Smooth muscle cell (in vitro differentiated cells): ENCODE measurements around the gene ADPRHL1. TPM values are rescaled to one million over a fixed set of nuclear protein-coding genes. Genes with fewer than 3 reads are reported as not detected.

Experiments used
- DNase-seq: peaks from one replicate; lab custom pipeline; 2025; ENCODE audit not compliant: unreplicated experiment; lab: John Stamatoyannopoulos, UW
- H2AFZ ChIP-seq: fragments of 200-600 bp; sonication (generic); 2 replicates; pipeline ENCODE4 v1.6.0; 2016; ENCODE audit warnings: antibody characterized with exemption, low read depth, mild to moderate bottlenecking
- H3F3A ChIP-seq: fragments of 200-600 bp; sonication (generic); 2 replicates; pipeline ENCODE4 v1.6.0; 2017; ENCODE audit warnings: antibody characterized with exemption, low read depth
- H3K27ac ChIP-seq: fragments of 200-600 bp; sonication (generic); 2 replicates; pipeline ENCODE4 v1.5.1; 2016; ENCODE audit warnings: low read depth, mild to moderate bottlenecking
- H3K27me3 ChIP-seq: fragments of 200-600 bp; sonication (generic); 2 replicates; pipeline ENCODE4 v1.6.1; 2016; ENCODE audit warnings: low read depth, mild to moderate bottlenecking
- H3K36me3 ChIP-seq: fragments of 200-600 bp; sonication (generic); 2 replicates; pipeline ENCODE4 v1.5.1; 2016; ENCODE audit warnings: low read depth
- H3K4me1 ChIP-seq: fragments of 200-600 bp; sonication (generic); 2 replicates; pipeline ENCODE4 v1.5.1; 2016; ENCODE audit warnings: low read depth
- H3K4me2 ChIP-seq: fragments of 200-600 bp; sonication (generic); 2 replicates; pipeline ENCODE4 v1.6.0; 2016; ENCODE audit warnings: mild to moderate bottlenecking
- H3K4me3 ChIP-seq: fragments of 200-600 bp; sonication (generic); 2 replicates; pipeline ENCODE4 v1.5.1; 2016; ENCODE audit warnings: mild to moderate bottlenecking
- H3K79me2 ChIP-seq: fragments of 200-600 bp; sonication (generic); 2 replicates; pipeline ENCODE4 v1.6.0; 2016; ENCODE audit warnings: low read depth, mild to moderate bottlenecking
- H3K9ac ChIP-seq: fragments of 200-600 bp; sonication (generic); 2 replicates; pipeline ENCODE4 v1.6.0; 2016; ENCODE audit warnings: low read depth
- H3K9me3 ChIP-seq: fragments of 200-600 bp; sonication (generic); replicated peaks from 2 replicates; pipeline ENCODE4 v1.5.1; 2016; ENCODE audit warnings: low read depth
- H4K20me1 ChIP-seq: fragments of 200-600 bp; sonication (generic); 2 replicates; pipeline ENCODE4 v1.6.0; 2016; ENCODE audit warnings: low read depth
- WGBS: methylation state at CpG from one replicate; pipeline ENCODE4 v1.1.7; 2016; ENCODE audit warnings: low lambda C conversion rate; 5-methylcytosine and 5-hydroxymethylcytosine counted together
- polyA plus RNA-seq: library from polyadenylated mRNA; unstranded; fragments of >200 nt; fragmentation: Nextera tagmentation; extraction: Ambion mirVana; gene quantifications from 2 replicates; pipeline ENCODE4 v1.2.1, GENCODE V29; 2016
- total RNA-seq: library from RNA; depleted of rRNA; stranded (reverse); fragments of >200 nt; gene quantifications from 2 replicates; pipeline ENCODE4 v1.2.3, GENCODE V29; 2014
- TF ChIP-seq, protein P1 (sequence below): fragments of 200-600 bp; sonication (generic); IDR thresholded peaks from 2 replicates; pipeline ENCODE4 v1.5.1; 2017; ENCODE audit warnings: borderline replicate concordance, mild to moderate bottlenecking, antibody characterized with exemption; ENCODE audit not compliant: insufficient read depth, poor library complexity, severe bottlenecking

ADPRHL1 gene
- total and polyA plus RNA-seq, 2 experiments from 2014 or later = 0.18 to 1.2 TPM

DNA sequence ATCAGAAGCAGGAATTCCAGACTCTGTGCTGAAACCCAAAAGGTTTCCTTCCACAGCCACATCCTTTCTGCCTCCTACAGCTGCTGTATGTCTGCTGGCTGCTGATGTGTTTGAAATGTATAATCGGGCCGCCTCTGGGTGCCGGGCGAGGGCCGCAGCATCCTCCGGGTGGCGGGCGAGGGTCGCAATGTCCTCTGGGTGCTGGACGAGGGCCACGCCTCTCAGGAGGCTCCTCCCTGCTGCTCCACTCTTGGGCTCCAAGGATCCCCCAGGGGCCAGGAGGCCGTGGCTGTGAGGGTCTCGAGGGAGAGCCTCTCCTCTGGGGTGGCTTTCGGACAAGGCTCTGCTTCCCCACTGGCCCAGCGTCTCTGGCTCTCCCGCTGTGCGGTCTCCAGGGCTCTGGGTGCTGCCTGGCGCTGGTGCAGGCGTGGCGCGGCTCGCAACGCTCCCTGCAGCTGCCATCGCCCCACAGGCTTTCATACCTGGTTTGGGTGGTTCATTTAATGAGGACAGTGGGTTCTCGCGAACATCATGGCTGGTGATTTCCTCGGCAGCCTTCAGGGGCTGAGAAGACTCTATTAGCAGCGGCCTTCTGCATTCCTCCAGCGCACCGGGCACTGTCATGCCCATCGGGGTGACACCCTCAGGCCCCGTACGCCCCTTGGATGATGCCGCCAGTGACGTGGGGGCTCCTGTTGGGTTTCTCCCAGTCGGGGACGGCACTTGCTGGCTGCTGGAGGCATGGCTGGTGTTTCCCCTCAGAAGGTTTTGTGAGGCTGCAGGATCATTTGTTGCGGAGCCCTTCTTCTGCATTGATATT lies 47.6 kb downstream of the ADPRHL1 start:
- Histone ChIP-seq H3K27ac (no peak overlapping the region), H3K9ac (no peak overlapping the region), H2AFZ (no peak overlapping the region), H3K4me1 (no peaks in the 10 kb centered on the region), H3K27me3 (no peaks in the 10 kb centered on the region), H3F3A (no peaks in the 10 kb centered on the region), H3K36me3 (no peaks in the 10 kb centered on the region), H3K4me2 (no peak overlapping the region), H3K4me3 (no peak overlapping the region), H3K79me2 (no peaks in the 10 kb centered on the region), H3K9me3 (no peaks in the 10 kb centered on the region), H4K20me1 (no peaks in the 10 kb centered on the region)
- 96% methylated on average over 38 of the region's 38 CpGs for WGBS
- TF ChIP-seq, protein P1, sequence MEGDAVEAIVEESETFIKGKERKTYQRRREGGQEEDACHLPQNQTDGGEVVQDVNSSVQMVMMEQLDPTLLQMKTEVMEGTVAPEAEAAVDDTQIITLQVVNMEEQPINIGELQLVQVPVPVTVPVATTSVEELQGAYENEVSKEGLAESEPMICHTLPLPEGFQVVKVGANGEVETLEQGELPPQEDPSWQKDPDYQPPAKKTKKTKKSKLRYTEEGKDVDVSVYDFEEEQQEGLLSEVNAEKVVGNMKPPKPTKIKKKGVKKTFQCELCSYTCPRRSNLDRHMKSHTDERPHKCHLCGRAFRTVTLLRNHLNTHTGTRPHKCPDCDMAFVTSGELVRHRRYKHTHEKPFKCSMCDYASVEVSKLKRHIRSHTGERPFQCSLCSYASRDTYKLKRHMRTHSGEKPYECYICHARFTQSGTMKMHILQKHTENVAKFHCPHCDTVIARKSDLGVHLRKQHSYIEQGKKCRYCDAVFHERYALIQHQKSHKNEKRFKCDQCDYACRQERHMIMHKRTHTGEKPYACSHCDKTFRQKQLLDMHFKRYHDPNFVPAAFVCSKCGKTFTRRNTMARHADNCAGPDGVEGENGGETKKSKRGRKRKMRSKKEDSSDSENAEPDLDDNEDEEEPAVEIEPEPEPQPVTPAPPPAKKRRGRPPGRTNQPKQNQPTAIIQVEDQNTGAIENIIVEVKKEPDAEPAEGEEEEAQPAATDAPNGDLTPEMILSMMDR = no peak
- no peak for DNase-seq

- Histone ChIP-seq H4K20me1 (no peaks in the 10 kb centered on the region), H3F3A (no peaks in the 10 kb centered on the region), H3K4me2 (no peak overlapping the region), H3K4me3 (no peak overlapping the region), H3K27me3 (no peaks in the 10 kb centered on the region), H3K9me3 (no peaks in the 10 kb centered on the region), H3K27ac (no peak overlapping the region), H3K9ac (no peak overlapping the region), H3K4me1 (no peaks in the 10 kb centered on the region), H3K36me3 (no peaks in the 10 kb centered on the region), H3K79me2 (no peaks in the 10 kb centered on the region), H2AFZ (no peak overlapping the region)
- TF ChIP-seq, protein P1 = no peak
- WGBS = 91% methylated on average over 33 of the region's 34 CpGs
- no peak for DNase-seq
These were observed 48.4 kb downstream of the ADPRHL1 start for GRCh38 chr13:113404723-113405471.

DNA sequence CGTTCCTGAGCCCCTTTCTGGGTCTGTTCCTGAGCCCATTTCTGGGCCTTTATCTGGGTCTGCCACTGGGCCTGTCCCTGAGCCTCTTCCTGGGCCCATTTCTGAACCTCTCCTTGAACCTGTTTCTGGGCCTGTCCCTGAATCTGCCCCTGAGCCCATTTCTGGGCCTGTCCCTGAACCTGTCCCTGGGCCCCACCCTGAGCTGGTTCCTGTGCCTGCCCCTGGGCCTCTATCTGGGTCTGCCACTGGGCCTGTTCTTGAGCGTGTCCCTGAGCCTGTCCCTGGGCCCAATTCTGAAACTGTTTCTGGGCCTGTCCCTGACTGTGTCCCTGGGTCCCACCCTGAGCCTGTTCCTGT lies 48.9 kb downstream of the ADPRHL1 start:
- TF ChIP-seq, protein P1 = no peak
- no peaks in the 10 kb centered on the region for H3K27me3 ChIP-seq
- no peak overlapping the region for H3K27ac ChIP-seq
- H4K20me1 ChIP-seq = no peaks in the 10 kb centered on the region
- H2AFZ ChIP-seq = no peak overlapping the region
- no peaks in the 10 kb centered on the region for H3K79me2 ChIP-seq
- peaks cover under 1% of the 10 kb centered on the region for H3K4me1 ChIP-seq
- no peaks in the 10 kb centered on the region for H3K36me3 ChIP-seq
- no peak overlapping the region for H3K4me2 ChIP-seq
- no peaks in the 10 kb centered on the region for H3F3A ChIP-seq
- H3K9ac ChIP-seq = no peak overlapping the region
- H3K9me3 ChIP-seq = no peaks in the 10 kb centered on the region
- no peak for DNase-seq
- WGBS = 97% methylated on average over 2 of the region's 2 CpGs
- no peak overlapping the region for H3K4me3 ChIP-seq
